ENCODE data around the gene RIOK1.

- TF ChIP-seq CTCF (IDR thresholded peaks at IDR 0.05) (no peak), POLR2A (IDR thresholded peaks at IDR 0.05) (no peak)
These were observed 50.9 kb downstream of the RIOK1 start for GRCh38 chr6:7440476-7440875.

Data from heart left ventricle (tissue), 13 donors.